Activated naive CD4-positive, alpha-beta T cell treated with anti-CD3 and anti-CD28 coated beads, Interleukin-2, amount 50 U/mL, for 24 hours (primary cell): Measurements from ENCODE around the gene OR1D5.
"Not testable (repeated sequence)": the region's sequence is repeated elsewhere in the genome, so short reads cannot be mapped to it uniquely, and the experiment has no call there.

Experiments
- H3K27ac Mint-ChIP-seq: one replicate; pipeline ENCODE4 v1.8.0; 2021; ENCODE audit warnings: mild to moderate bottlenecking, mixed read lengths
- H3K27me3 Mint-ChIP-seq: one replicate; pipeline ENCODE4 v1.8.0; 2021; ENCODE audit warnings: mixed read lengths
- H3K36me3 Mint-ChIP-seq: one replicate; pipeline ENCODE4 v1.8.0; 2021; ENCODE audit warnings: mixed read lengths
- H3K4me1 Mint-ChIP-seq: one replicate; pipeline ENCODE4 v1.8.0; 2021; ENCODE audit warnings: mixed read lengths
- H3K4me3 Mint-ChIP-seq: one replicate; pipeline ENCODE4 v1.8.0; 2021; ENCODE audit warnings: mild to moderate bottlenecking, mixed read lengths
- H3K9me3 Mint-ChIP-seq: one replicate; pipeline ENCODE4 v1.8.0; 2021; ENCODE audit warnings: mixed read lengths

The OR1D5 gene

GRCh38 chr17:3035256-3035967, 28.0 kb downstream of the OR1D5 start:
- Mint-ChIP-seq H3K9me3 (no peaks in the 10 kb centered on the region), H3K27ac (no peak overlapping the region), H3K27me3 (no peaks in the 10 kb centered on the region), H3K36me3 (no peaks in the 10 kb centered on the region), H3K4me1 (peaks cover 5% of the 10 kb centered on the region), H3K4me3 (no peak overlapping the region)

- no peaks in the 10 kb centered on the region for H3K27me3 Mint-ChIP-seq
- H3K9me3 Mint-ChIP-seq, result no peaks in the 10 kb centered on the region
- peaks cover 5% of the 10 kb centered on the region for H3K4me1 Mint-ChIP-seq
- no peak overlapping the region for H3K27ac Mint-ChIP-seq
- no peaks in the 10 kb centered on the region for H3K36me3 Mint-ChIP-seq
- no peak overlapping the region for H3K4me3 Mint-ChIP-seq
Measured at GRCh38 chr17:3034578-3034920, 28.9 kb downstream of the OR1D5 start.

GRCh38 chr17:3033741-3034577, 29.4 kb downstream of the OR1D5 start:
- Mint-ChIP-seq H3K27me3 (no peaks in the 10 kb centered on the region), H3K4me3 (no peak overlapping the region), H3K36me3 (no peaks in the 10 kb centered on the region), H3K9me3 (no peaks in the 10 kb centered on the region), H3K4me1 (peaks cover 2% of the 10 kb centered on the region), H3K27ac (no peak overlapping the region)

GRCh38 chr17:3033248-3033640, 30.2 kb downstream of the OR1D5 start:
- Mint-ChIP-seq H3K4me1 (no peaks in the 10 kb centered on the region), H3K27ac (no peak overlapping the region), H3K4me3 (no peak overlapping the region), H3K27me3 (no peaks in the 10 kb centered on the region), H3K36me3 (peaks cover 2% of the 10 kb centered on the region), H3K9me3 (no peaks in the 10 kb centered on the region)

DNA sequence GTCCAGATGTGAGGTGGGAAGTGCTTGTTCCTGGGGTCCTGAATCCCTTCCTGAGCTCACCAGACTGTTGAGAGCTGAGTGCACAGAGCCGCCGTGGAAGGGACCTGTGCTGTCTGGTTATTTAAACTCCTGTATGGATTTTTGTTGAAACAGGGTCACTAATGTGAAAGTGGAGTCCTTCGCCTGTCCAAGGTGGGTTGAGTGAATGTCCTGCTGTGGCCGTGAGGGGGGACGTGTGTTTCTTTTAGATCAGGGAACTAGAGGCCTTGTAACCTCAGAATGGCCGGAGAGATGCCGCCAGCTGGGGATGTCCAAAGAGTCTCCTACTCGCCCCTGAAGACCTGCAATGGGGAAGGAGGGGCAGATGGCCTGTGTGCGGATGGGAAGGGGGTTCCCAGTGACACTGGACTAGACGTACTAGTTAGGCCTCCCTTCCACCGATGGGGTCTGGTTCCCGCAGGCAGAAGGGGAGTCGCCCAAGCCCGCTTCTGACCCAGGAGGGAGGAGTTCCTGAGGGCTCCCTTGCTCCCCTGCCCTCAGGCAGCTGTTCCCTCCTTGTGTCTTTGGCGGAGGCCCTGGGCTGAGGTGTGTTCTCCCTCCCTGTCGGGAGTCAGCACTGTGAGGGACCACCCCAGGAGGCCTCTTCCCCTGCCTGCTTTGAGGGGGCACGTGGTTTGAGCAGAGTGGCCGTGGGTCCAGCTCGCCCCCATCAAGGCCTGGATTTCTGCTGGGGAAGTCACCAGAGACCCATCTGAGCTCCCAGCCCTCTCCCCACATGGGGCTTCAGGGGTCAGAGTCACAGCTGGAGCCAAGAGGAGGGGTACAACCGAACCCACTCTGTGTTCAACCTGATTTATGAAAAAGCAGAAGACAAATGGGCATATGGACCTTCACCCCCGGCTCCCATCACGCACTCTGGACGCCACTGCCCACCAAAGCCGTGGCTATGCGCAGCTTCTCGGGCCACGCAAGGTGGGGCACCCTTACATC, 30.9 kb downstream of the OR1D5 start:
- Mint-ChIP-seq H3K4me3 (no peak overlapping the region), H3K9me3 (no peaks in the 10 kb centered on the region), H3K27ac (no peak overlapping the region), H3K36me3 (peaks cover 7% of the 10 kb centered on the region), H3K27me3 (no peaks in the 10 kb centered on the region), H3K4me1 (no peaks in the 10 kb centered on the region)

- H3K9me3 Mint-ChIP-seq, H3K27ac Mint-ChIP-seq, H3K36me3 Mint-ChIP-seq, H3K27me3 Mint-ChIP-seq, H3K4me1 Mint-ChIP-seq, H3K4me3 Mint-ChIP-seq: not testable (repeated sequence)
Measured at GRCh38 chr17:3030852-3031470, 32.4 kb downstream of the OR1D5 start.

DNA sequence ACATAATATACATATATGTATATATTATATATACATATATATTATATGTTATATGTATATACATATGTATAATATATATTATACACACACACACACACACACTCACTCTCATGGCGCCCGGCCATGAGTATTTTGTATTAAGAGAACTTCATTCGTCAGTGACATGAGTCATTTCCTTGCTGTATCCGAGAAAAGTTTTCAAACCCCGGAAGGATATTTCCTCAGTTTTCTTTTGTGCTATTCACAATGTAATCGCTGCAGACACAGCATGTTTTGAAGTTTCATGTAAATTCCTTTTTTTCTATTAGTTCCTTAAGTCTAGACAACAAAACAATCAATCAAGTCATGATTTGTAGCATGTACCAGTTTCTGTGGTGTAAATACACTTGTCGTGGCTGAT, 33.3 kb downstream of the OR1D5 start:
- Mint-ChIP-seq H3K27ac (no peak overlapping the region), H3K36me3 (peaks cover 10% of the 10 kb centered on the region), H3K4me3 (no peak overlapping the region), H3K4me1 (no peaks in the 10 kb centered on the region), H3K9me3 (no peaks in the 10 kb centered on the region), H3K27me3 (no peaks in the 10 kb centered on the region)

DNA sequence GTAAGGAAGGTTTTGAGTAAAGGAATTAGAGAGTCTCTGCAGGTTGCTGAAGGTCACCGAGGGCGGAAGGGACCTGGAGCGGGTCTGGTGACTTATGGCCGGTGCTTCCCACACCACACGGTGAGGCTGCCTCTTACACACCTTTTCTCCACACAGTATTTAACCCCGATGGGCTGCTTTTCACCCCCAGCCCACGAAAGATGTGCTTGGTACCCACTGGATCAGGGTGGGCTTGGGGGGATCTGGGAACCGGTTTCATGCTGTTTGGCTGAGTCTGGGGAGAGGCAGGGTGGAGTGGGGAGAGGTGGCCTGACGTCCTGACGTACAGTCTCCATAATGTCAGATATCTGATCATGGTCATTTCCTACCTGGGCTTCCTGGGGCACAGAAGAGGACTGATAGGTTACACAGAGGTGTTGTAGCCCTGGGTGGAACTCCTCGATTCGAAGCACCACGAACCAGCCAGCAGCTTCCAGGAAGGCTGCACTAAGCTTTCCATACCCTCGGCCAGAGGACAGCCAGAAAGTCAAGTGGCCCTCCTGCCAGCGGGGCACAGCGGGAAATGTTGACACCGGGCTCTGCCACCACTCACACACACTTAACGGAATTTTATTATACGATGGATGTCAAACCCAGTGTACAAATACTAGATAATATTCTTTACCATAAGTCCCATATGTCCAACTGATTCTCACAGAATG, 34.0 kb downstream of the OR1D5 start:
- H3K27ac Mint-ChIP-seq, result no peak overlapping the region
- H3K36me3 Mint-ChIP-seq, result peaks cover 13% of the 10 kb centered on the region
- H3K27me3 Mint-ChIP-seq, result no peaks in the 10 kb centered on the region
- no peak overlapping the region for H3K4me3 Mint-ChIP-seq
- no peaks in the 10 kb centered on the region for H3K9me3 Mint-ChIP-seq
- H3K4me1 Mint-ChIP-seq, result no peaks in the 10 kb centered on the region

DNA sequence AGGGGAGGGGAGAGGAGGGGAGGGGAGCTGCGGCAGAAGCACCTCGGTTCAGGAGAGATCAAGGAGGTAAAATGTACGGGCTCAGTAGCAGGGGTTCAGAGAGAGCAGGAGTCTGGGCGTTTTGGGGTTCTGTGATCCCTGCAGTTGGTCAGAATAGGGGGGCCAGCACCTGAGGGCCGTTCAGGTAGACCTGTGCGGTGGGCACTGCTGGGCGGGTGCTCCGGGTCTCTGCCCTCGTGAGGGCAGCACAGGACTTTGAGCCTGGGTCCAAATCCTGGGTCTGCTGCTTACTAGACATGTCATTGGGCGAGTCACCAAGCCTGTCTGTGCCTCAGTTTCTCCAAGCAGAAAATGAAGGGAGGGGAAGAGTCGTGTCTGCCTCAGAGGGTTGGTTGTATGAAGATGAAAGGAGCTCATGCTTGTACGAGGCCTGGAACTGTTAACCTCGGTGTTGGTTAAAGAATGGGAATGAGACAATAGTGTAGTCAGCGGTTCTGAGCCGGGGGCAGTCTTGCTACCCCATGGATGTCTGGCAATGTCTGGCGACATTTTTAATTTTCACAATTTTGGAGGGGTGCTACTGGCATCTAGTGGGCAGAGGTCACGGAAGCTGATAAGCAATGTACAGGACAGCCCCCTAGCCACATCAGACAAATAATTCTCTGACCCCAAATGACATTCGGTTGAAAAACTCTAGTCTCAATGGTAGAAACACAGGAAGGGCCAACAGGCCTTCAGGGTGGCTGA, 35.4 kb downstream of the OR1D5 start:
- Mint-ChIP-seq H3K9me3 (peaks cover 3% of the 10 kb centered on the region), H3K4me3 (no peak overlapping the region), H3K27me3 (no peaks in the 10 kb centered on the region), H3K4me1 (no peaks in the 10 kb centered on the region), H3K36me3 (peaks cover 22% of the 10 kb centered on the region), H3K27ac (no peak overlapping the region)

- peaks cover 9% of the 10 kb centered on the region for H3K9me3 Mint-ChIP-seq
- no peaks in the 10 kb centered on the region for H3K27me3 Mint-ChIP-seq
- peaks cover 30% of the 10 kb centered on the region for H3K36me3 Mint-ChIP-seq
- no peak overlapping the region for H3K27ac Mint-ChIP-seq
- no peak overlapping the region for H3K4me3 Mint-ChIP-seq
- H3K4me1 Mint-ChIP-seq, result no peaks in the 10 kb centered on the region
Measured at GRCh38 chr17:3026856-3027751, 36.3 kb downstream of the OR1D5 start.

- H3K27ac Mint-ChIP-seq, result no peak overlapping the region
- H3K27me3 Mint-ChIP-seq, result no peaks in the 10 kb centered on the region
- H3K9me3 Mint-ChIP-seq, result peaks cover 9% of the 10 kb centered on the region
- no peaks in the 10 kb centered on the region for H3K4me1 Mint-ChIP-seq
- peaks cover 37% of the 10 kb centered on the region for H3K36me3 Mint-ChIP-seq
- H3K4me3 Mint-ChIP-seq, result no peak overlapping the region
Measured at GRCh38 chr17:3026125-3026855, 37.1 kb downstream of the OR1D5 start.

DNA sequence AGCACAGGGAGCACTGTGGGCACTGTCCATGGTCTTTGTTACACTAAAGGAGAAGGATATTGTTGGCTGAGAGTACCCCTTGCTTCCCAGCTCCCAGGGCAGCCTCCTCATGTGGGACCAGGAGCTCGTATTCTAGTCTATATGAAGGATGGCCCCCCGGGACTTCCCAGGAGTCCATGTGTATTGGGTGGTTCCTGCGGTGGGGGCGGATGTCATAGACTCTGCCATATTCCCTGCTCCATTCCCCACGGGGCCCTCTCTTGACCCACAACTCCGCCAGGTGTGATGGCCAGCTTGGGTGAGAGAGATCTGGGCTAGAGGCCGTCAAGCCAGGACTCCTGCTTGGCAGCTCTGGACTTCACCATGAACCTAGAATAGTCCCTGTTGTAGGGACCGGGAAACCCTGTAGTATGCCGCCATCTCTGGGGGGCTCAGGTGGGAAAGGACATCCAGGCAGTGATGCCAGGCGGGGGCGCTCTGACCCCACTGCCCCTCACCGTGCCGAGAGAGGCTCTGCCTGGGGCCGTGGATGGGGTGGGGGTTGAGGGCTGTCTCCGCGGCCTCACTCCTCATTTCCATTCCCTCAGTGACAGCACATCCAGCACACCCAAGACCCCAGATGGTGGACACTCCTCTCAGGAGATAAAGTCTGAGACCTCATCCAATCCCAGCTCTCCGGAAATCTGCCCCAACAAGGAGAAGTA, 37.8 kb downstream of the OR1D5 start:
- H3K4me3 Mint-ChIP-seq, result no peak overlapping the region
- H3K27ac Mint-ChIP-seq, result no peak overlapping the region
- no peaks in the 10 kb centered on the region for H3K4me1 Mint-ChIP-seq
- H3K9me3 Mint-ChIP-seq, result peaks cover 9% of the 10 kb centered on the region
- no peaks in the 10 kb centered on the region for H3K27me3 Mint-ChIP-seq
- H3K36me3 Mint-ChIP-seq, result peaks cover 44% of the 10 kb centered on the region
